NCI-H2171 (cell line): Measurements from ENCODE around the gene MTHFD1L.

Experiments used
- DNase-seq: peaks from one replicate; lab custom pipeline; 2025; lab: John Stamatoyannopoulos, UW

Gene MTHFD1L

DNA sequence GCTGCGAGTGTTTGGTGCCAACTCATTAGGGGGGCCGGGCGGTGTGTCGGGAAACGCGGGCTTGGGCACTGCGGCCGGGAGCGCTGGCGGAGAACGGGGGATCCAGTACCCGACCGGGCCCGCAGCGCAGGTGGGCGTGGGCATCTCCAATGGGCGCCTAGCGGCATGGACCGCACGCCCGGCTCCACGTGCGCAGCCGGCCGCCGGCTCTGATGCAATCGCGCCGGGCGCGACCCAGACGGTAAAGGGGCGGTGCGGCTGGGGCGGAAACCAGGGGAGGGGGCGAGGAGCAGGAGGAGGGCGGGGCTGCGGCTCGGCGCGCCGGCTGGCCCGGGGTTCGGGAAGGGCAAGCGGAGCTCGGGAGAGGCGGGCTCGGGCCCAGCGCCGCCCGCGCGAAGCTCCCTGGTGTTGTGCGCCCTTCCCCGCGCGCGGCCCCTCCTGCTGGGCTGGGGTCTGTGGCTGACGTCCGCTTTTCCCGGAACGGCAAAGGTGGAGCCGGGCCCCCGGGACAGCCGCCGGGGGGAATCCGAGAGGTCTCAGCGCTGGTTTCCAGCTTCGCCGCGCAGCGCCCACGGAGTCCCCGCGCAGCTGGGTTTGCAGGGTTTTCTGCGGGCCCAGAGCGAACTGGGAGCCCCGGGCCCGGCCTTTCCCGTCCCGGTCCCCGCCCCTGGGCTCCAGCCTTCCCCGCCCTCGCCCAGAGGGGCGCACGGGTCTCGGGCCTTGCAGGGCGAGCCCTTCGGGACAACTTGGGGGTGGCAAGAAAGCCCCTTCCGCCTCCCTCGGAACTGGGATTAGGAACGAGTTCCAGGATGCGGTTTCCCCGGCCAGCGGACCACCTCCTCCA lies 867 bp downstream of the MTHFD1L start:
- peak; percentile 79 for DNase-seq

- DNase-seq, result no peak
These were observed 1.5 kb downstream of the MTHFD1L start for GRCh38 chr6:150866991-150867501.

- DNase-seq, result no peak
These were observed 3.3 kb downstream of the MTHFD1L start for GRCh38 chr6:150868759-150869158.

DNA sequence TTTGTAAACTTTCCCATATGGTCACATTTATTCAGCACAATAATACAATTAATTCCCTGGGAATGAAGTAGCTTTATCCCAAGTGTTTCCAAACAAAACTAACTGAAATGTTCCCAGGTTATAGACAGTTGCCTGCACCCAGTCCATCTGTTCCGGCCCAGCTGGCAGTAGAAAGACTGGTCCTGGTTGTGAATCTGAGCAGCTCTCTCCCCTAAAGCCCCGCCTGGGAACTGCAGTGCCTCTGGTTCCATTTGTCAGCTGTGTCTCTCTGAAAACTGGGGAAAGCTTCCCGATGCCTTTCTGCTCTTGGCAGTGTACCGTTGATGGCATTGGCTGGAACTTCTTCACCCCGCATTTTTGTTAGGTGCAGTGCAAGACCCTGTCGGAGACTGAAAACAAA lies 8.7 kb downstream of the MTHFD1L start:
- peak; percentile 52 for DNase-seq

GRCh38 chr6:150875841-150876240 lies 10.3 kb downstream of the MTHFD1L start:
- no peak for DNase-seq

GRCh38 chr6:150876598-150876997 lies 11.1 kb downstream of the MTHFD1L start:
- peak; percentile 62 for DNase-seq

GRCh38 chr6:150877928-150878327 lies 12.4 kb downstream of the MTHFD1L start:
- DNase-seq, result no peak

DNA sequence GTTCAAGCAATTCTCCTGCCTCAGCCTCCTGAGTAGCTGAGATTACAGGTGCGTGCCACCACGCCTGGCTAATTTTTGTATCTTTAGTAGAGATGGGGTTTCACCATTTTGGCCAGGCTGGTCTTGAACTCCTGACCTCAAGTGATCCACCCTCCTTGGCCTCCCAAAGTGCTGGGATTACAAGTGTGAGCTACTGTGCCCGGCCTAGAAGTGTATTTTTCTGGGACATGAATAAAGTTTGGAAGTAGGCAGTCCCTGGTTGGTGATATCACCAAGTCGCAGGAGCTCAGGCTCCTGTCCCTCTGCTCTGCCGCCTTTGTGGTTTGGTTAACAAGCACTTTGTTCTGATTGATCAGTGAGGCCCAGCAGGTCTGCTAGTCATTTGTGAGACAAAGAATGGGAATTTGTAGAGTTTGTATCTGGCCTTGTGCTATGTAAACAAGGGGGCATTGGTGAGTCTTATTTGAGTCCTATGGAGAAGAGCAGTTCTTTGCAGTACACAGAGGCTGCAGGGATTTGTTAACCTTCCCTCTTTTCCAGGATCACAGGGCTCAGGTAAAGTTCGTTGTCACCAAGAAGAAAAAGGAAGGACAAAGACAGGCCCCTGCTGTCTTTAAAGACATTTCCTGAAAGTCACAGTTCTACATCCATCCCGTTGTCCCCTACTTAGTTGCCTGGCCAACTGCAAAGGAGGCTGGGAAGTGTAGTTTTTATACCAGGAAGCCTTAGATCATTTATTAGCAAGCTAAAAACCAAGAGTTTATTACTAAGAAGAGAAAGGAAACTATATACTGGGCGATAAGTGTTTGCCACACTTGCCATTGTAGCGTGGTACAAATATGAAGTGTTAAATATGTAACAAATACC lies 13.1 kb downstream of the MTHFD1L start:
- no peak for DNase-seq

GRCh38 chr6:150880336-150880735 lies 14.8 kb downstream of the MTHFD1L start:
- no peak for DNase-seq

- DNase-seq, result no peak
These were observed 16.5 kb downstream of the MTHFD1L start for GRCh38 chr6:150881911-150882481.

GRCh38 chr6:150883521-150883920 lies 18.0 kb downstream of the MTHFD1L start:
- DNase-seq, result no peak

GRCh38 chr6:150886155-150886554 lies 20.7 kb downstream of the MTHFD1L start:
- no peak for DNase-seq

GRCh38 chr6:150887978-150888563 lies 22.6 kb downstream of the MTHFD1L start:
- no peak for DNase-seq

- no peak for DNase-seq
These were observed 24.8 kb downstream of the MTHFD1L start for GRCh38 chr6:150890346-150890745.

GRCh38 chr6:150891888-150892485 lies 26.5 kb downstream of the MTHFD1L start:
- peak; percentile 87 for DNase-seq

DNA sequence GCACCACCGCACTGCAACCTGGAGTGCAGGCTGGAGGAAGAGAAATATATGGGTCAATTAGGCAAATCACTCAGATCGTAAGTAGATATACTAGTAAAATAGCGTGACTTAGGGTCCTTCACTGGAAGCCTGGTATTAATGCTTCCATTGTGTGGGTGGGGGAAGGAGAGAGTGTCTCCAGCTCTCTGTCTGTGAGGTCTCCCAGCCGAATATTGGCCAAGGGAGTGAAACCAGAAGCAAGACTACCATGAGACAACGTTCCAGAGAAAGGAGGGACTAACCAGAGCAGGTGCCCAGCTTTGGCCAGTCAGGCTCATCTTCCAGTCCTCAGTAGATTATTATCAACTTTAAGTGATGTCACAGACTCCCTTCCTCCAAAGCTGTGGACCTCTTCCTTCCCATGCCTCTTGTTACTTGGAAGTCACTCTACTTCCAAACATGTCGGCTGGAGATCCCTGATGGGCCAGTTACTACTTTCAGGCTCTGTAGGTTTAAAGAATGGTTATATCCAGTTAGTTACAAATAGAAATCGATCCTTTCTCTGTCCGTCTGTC lies 28.8 kb downstream of the MTHFD1L start:
- no peak for DNase-seq

- DNase-seq, result peak; percentile 94
These were observed 29.5 kb downstream of the MTHFD1L start for GRCh38 chr6:150894935-150895552.

GRCh38 chr6:150895928-150896632 lies 30.6 kb downstream of the MTHFD1L start:
- no peak for DNase-seq

DNA sequence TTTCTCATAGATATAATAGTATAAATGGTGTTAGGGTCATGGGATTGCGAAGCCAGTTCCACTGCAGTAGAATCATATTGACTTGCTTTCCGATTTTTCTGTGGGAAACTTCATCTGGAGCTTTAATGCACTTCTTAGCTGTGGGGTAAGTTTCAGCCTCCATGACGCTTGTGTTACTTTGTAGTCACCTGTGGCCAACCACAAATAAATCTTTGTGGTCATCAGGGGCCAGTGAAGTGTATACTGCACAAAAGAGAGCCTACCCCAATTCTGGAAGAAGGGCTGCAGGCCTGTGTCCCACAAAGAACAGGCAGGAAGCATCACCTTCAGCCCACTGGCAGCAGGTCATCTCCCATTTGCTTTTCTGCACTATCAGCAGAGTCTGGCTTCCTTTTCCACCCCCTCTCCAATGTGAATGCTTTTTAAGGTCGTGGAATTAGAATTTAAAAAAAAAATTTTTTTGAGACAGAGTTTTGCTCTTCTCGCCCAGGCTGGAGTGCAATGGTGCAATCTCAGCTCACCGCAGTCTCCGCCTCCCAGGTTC lies 32.0 kb downstream of the MTHFD1L start:
- no peak for DNase-seq
